NCI-H748 treated with DMSO at 0.1 percent for 48 hours (cell line): ENCODE data around the gene FAM241B.

Experiments
- DNase-seq: peaks from one replicate; lab custom pipeline; 2025; lab: John Stamatoyannopoulos, UW

Gene FAM241B

GRCh38 chr10:69634759-69635425 is 4.8 kb downstream of the FAM241B start:
- DNase-seq, result no peak

GRCh38 chr10:69635428-69636272 is 5.6 kb downstream of the FAM241B start:
- DNase-seq, result no peak

- no peak for DNase-seq
Observed at GRCh38 chr10:69636273-69636575, 6.2 kb downstream of the FAM241B start.

GRCh38 chr10:69636626-69637605 is 6.9 kb downstream of the FAM241B start:
- DNase-seq, result peak; percentile 15

- no peak for DNase-seq
Observed at GRCh38 chr10:69638642-69639041, 8.6 kb downstream of the FAM241B start.

GRCh38 chr10:69639291-69640195 is 9.5 kb downstream of the FAM241B start:
- DNase-seq, result peak; percentile 27

DNA sequence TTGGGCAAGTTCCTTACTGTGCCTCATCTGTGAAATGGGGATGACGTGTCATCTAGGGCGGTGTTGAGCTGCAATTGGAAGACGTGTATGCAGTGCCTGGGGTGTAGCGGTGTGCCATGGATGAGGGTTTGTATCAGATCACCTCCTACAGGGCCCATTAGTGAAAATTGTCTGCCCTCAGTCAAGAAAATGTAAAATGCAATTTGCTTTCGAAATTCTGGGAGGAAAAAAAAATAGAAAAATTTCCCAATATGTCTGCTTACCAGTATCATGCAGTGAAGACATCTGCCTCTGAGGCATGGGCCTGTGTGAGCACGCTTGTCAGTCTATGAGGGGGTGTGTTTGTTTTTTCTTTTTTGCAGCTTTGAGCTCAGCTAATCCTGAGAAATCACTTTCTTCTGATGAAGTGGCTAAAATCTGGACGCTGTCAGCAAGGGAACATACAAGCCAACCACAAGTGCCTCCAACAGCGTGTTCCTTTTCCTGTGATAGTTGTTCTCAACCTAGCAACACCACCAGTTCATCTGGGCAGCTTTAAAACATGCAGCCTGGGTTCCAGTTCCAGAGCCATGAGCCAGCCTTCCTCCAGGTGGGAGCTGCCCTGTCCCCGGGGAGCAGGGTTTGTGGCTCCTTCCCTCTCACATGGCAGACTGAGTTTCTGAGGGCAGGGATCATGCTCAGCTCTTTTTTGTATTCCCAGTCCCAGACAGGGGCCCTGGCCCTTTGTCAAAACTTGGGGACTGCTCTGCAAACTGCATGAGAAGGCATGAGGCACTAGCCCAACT is 10.3 kb downstream of the FAM241B start:
- no peak for DNase-seq

DNA sequence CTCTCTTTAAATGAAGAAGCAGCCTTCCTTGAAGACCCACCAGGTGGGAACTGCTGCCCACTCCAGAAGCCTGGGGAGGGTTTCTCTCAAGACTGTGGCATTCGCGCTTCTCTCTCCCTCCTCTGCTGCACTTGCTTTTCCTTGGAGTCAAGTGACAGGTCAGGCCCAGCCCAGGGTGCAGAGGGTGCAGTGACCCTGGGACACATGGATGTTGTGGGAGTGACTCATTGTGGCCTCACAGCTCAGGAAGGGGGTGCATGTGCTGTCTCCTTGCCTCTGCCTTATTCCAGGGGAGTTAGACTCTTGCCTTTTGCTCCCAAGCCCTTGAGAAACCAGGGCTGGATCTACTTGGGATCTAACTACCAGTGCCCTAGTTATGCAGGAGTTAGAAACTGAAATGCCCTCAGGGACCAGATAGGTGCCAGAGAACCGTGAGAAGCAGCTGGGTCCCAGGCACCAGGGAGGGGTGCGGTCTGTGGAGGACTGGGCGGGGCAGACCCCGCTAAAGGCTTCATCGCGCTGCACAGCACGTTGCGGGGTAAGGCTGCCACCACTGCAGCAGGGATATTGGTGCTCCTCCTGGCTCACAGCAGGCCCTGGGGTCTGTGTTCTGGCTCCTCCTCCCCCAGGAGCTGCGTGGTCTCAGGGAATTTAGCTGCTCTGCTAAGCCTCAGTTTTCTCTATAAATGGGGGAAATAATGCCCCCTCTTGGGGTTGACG is 11.4 kb downstream of the FAM241B start:
- DNase-seq, result no peak

- DNase-seq, result no peak
Observed at GRCh38 chr10:69642747-69643146, 12.7 kb downstream of the FAM241B start.

DNA sequence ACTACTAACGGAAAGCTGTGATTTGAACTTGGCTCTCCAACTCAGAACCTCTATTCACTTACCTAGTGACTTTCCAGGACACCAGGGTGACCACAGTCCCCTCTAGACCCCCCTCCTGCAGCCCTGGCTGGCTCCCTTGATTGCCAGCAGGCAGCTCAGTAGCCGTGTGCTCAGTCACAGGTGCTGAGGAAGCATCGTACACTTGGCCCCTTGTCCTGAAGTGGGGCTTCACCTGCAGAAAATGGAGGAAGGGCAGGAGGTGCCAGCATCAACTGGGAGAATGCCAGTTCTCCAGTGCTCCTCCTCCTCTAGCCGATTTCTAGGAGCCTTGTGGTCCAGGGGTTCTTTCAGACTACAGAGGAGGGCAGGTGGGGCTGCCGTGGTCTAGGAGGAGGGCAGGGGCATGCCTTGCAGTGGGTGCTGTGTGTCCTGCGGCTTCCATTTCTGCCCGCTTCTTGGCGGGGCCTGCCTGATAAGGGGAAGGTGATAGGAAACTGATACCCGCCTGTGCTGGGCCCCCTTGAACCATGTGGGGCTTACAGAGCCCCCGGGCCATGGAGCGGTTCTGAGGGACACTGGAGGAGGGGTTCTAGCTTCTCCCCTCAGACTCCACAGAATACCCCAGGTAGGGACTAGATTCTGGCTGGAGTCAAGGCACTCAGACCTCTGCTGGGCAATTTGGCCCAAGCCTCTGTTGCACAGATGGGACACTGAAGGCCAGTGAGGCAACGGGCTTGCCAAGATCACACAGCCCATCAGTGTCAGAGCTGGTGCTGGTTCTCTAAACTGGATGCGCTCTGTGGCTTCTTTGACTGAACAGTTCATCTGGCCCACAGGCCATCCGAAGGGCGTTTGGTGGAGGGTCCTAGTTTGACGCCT is 14.0 kb downstream of the FAM241B start:
- no peak for DNase-seq

DNA sequence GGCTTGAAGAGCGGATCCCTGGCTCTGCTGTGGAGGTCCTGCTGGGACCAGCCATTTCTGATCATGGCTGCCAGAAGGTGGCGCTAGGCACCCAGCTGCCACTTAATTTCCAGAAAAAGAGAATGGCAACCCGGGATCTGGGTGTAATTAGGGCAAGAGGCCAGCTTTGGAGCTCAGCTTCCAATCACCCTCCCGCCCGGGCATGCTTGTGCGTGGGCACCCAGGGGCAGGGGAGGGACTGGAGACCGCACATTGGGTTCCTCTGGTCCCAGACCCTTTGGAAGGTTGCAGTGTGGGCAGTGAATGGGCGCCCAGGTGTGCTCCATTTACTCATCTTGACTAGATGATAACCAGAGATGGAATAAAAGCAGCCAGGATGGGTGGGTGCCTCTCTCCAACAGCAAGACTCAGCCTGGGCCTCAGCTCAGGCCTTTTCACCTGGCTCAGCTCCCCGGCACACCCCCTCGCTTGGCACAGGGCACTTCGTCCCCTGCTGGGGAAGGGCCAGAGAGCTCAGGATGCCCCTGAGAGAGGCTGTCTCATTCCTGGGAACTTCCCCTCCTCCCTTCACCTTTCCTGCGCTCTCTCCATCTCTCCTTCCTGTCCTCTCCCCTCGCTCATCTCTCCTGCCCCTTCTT is 14.7 kb downstream of the FAM241B start:
- peak; percentile 2 for DNase-seq

DNA sequence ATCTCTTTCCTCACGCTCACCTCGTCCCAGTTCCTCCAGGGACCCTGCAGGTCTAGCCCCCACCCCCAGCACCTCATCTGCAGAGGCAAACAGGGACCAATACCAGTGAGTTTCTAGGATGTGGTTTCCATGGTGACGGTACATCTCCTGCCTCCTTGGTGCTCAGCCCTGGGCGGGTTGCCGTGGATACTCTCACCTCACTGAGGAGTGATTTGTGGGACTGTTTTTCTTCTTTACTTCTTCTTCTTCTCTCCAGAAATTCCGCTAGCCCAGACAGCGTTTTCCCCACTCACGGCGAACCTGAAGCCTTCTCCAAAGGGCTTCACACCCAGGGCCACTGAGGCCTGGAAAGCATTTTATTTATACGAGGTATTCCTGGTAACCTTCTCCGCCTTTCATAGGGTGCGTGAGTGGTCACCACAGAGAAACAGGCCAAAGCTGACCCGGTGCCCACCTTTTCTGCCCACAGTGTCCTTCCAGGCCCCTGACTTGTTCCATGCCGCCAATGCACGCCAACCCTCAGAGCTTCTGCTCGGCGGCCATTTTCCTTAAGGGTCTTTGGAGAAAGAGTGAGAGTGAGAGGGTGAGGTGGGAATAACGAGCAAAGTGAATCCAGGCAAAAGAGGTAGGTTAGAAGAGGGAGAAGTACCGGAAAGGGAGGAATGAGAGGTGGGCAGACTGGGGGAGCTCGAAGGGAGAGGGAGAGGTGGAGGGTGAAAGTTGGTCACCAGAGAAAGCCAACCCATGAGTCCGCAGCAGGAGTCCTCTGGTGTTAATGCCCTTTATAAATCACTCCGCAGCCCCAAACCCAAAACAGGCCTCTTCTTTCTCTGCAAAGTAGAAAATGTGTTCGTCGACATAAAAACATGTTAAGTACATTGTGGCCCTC is 15.5 kb downstream of the FAM241B start:
- DNase-seq, result no peak

DNA sequence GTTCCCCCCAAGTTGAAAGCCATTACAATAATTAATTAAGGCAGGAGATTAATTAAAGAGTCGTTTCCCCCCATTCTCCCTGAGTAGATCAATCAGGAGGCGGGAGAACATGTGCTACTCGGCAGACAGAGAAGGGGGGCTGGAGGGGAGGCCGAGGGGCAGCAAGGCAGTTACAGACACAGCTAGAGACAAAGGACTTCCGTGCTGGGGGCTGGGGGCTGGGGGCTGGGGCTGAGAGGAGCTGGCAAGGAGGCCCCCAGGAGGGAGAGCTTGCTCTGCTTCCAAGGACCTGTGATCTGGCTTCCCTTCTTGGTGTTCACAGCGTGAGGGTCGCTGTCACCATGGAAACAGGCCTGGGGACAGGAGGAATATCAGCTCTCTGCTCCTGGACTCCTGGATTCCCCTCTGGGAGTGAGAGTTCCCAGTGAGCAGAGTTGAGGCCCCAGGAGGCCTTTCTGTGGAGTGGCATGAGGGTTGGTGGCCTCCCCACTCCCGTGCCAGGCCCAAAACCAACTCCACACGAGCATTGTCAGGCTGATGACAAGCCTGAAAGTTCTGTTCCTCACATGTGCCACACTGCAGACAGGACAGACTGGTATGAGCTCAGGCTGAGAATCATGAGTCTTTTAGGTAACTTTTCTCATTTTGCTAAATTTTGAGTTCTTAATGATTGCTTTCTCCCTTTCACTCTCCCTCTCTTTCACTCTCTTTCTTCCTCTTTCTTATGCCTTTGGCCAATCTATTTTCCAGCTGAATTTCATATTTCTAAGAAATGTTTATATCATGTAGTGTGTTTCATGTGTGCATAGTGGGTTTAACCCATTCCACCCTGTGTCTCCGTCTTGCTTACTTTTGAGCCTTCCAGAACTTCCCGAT is 16.4 kb downstream of the FAM241B start:
- DNase-seq, result no peak

DNA sequence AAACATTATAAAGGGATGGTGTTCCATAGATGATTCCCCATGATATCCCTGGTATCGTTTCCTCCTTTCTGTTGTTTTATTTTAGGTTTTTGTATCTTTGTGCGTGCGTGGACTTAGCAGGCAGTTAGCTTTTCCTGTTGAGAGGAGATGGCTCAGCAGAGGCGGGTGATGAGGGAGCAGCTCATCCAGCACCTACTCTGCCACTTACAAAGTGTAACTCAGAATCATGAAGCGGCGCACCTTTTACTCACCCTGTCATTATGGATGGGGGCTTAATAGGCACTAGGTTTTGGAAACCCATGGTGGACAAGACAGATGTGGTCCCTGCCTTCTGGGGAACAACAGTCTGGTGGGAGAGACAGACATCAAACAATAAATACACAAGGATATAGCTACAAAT is 17.1 kb downstream of the FAM241B start:
- DNase-seq, result no peak

DNA sequence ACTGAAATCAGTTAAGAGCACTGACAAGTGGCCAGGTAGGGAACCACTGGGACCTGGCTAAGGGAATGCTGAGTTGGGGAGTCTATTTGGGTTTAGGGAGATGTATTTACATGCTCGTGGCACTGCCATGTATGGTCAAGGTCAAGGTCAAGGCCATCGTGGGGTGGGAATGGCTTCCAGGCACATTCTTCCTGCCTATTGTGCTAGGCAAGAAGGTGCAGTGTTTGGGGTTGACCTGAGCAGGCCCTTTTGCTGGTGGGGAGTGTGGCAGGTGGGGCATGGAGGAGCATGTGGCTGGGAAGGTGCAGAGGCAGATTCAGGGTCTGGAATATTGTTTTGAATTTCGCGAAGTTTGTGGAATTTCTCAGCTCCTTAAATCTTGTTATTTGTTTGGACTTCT is 17.8 kb downstream of the FAM241B start:
- no peak for DNase-seq

- no peak for DNase-seq
Observed at GRCh38 chr10:69648461-69648860, 18.4 kb downstream of the FAM241B start.
